Transverse colon (tissue), 4 donors: ENCODE results near the gene SP9.

Experiments
- EP300 ChIP-seq: sonication (generic); formaldehyde crosslinking; IDR thresholded peaks from one replicate; pipeline ENCODE4 v1.6.1; 2017; ENCODE audit warnings: antibody characterized with exemption, low read depth
- POLR2A ChIP-seq: fragments of 450-650 bp; IDR thresholded peaks from one replicate; pipeline ENCODE4 v1.6.1; 2016; ENCODE audit warnings: antibody characterized with exemption, mild to moderate bottlenecking, moderate library complexity
- POLR2AphosphoS5 ChIP-seq, 3 donors: sonication (generic); formaldehyde crosslinking; IDR thresholded peaks; one replicate each; pipeline ENCODE4 v1.6.1; 2016; ENCODE audit warnings: antibody characterized with exemption in 3 of 3
- TF ChIP-seq, protein P1 (sequence below), 5 experiments: fragments of 200-600 bp in 3 of 5; fragments of 450-650 bp in 2 of 5; sonication (generic) in 3 of 5; IDR thresholded peaks; 1 replicate in 2 of 5; 2 replicates in 3 of 5; pipeline ENCODE4 v1.5.1; 2016 to 2017; ENCODE audit warnings: antibody characterized with exemption in 5 of 5, inconsistent platforms in 3 of 5, mild to moderate bottlenecking in 2 of 5, moderate library complexity in 1 of 5

DNA sequence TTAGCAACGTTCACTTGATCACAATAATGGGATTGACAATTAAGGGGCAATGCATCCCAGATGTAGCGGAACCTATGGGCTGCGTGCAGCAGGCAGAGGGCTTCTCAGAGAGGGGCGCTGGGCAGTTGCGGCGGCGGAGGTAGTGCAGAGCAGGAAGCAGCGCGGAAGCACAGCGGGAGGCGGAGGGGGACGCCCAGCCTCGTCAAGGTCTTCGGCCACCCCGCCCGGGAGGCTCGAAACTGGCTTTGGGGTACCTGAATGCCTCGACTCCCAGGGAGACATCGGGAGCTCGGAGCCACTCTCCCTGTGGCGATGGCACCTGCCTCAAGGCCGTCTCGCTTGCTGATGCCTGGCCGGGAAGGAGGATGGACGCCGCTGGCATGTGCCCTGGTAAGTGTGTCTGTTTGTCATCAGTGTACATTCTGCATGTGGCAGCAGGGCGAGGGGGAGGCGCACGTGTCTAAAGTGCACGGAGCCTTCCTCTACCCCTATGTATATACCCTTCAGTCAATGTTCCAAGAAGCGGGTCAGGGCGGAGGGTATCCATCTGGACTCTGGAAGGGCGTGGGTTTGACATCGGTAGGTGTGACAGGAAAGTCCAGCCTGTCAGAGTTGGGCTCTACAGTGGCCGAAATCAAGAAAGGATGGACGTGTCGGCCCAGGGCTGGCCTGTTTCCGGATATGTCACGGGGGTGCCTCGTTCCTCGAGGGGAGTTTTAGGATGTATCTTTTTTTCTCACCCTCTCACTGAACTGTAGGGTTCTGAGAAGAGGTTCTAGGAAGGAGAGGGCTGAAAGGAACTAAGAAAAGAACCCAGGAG is 7.5 kb upstream of the SP9 start:
- no peak for TF ChIP-seq POLR2A
- TF ChIP-seq, protein P1, sequence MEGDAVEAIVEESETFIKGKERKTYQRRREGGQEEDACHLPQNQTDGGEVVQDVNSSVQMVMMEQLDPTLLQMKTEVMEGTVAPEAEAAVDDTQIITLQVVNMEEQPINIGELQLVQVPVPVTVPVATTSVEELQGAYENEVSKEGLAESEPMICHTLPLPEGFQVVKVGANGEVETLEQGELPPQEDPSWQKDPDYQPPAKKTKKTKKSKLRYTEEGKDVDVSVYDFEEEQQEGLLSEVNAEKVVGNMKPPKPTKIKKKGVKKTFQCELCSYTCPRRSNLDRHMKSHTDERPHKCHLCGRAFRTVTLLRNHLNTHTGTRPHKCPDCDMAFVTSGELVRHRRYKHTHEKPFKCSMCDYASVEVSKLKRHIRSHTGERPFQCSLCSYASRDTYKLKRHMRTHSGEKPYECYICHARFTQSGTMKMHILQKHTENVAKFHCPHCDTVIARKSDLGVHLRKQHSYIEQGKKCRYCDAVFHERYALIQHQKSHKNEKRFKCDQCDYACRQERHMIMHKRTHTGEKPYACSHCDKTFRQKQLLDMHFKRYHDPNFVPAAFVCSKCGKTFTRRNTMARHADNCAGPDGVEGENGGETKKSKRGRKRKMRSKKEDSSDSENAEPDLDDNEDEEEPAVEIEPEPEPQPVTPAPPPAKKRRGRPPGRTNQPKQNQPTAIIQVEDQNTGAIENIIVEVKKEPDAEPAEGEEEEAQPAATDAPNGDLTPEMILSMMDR (IDR thresholded peaks at IDR 0.05) = no peak
- no peak for TF ChIP-seq POLR2AphosphoS5 (IDR thresholded peaks at IDR 0.05)
- no peak for TF ChIP-seq EP300
